CD4-positive, alpha-beta T cell treated with Interleukin-15 for 4 hours (primary cell): Measurements from ENCODE around the gene THAP6.
A peak's percentile ranks its signal among the peaks of the same experiment; 100 is the strongest.
"Not testable (repeated sequence)": the region's sequence is repeated elsewhere in the genome, so short reads cannot be mapped to it uniquely, and the experiment has no call there.

Experiments
- DNase-seq: peaks from one replicate; pipeline ENCODE4 v3.0.0-alpha.2; 2020; ENCODE audit warnings: low spot score

The THAP6 gene, protein sequence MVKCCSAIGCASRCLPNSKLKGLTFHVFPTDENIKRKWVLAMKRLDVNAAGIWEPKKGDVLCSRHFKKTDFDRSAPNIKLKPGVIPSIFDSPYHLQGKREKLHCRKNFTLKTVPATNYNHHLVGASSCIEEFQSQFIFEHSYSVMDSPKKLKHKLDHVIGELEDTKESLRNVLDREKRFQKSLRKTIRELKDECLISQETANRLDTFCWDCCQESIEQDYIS

DNA sequence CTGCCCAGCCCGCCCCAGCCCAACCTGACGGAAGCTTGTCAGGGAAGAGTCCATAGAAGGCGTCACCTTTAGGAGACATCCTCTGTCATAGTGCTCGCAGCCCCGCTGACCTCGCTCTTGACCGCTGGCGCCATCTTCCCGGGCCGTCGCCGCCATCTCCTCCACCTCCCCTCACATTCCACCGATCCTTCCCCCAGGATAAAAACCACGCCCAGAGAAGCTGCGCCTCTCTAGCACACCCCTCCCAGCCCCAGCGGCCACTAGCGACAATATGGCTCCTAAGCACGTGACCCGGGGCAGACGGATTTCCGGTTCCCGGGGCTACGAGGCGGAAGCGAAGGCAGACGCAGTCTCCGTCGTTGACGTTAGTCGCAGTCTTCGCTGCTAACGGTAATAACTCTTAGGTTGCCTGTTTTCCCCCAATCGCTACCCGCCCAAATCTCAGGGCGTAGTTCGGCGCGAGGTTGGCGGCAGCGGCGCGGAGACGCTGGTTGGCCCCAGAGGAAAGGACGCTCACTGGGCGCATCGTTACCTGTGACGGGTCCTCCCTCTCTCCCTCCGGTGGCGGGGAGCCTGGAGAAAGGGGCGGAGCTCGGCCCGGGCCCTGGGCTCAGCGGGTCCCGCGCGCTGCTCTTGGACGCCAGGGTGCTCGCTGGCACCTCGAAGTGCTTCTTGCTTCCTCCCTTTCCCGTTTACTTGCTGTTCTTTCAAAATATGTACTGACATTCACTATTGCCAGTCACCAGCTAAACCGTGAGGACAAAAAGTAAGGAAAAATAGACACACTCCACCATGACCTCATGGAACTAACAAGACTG lies at the start of gene THAP6, which contains the start of gene RCHY1:
THAP6 (plus strand) TSS at position 343 of the 818 bp plus-strand sequence. CDS start 980 bp downstream, outside the sequence.
RCHY1 (minus strand) TSS at position 273 of the 818 bp plus-strand sequence; CDS start at position 156, 117 bp downstream.
- DNase-seq = peak; percentile 87

DNA sequence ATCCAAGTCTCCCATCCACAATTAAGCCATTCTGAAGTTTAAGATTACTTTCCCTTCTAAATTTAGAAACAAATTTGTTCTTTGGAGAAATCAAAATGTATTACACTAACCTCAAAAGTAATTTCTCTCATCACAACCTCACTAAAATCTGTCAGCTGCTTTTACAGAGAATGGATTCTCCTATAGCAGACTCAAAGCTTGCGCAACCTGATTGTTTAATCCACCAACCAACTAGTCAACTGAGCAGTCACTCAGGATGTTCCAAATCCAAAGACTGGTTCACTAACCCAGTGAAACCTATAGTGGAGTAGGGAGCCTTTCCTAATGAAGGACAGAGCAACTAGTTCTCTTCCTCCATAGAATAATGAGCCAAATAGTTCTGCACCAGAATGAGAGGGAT lies 44.4 kb upstream of the THAP6 start:
- DNase-seq = no peak

DNA sequence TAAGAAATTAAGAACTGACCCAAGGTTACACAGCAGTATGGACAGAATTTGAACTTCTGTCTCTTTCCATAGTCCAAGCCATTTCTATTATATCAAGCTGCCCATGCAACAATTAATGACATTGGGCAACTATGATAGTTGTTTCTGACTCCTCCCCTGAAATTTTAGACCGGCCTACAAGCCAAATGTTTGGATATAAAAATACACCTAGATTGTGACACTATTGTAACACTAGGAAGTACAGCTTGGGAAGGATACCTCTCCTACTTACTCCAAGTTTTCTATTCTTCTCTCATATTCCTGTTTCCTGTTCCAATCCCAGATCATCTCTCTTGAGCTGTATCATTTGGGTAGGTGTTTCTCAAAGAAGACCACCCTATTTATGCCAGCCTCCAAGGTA lies 43.5 kb upstream of the THAP6 start:
- no peak for DNase-seq

DNA sequence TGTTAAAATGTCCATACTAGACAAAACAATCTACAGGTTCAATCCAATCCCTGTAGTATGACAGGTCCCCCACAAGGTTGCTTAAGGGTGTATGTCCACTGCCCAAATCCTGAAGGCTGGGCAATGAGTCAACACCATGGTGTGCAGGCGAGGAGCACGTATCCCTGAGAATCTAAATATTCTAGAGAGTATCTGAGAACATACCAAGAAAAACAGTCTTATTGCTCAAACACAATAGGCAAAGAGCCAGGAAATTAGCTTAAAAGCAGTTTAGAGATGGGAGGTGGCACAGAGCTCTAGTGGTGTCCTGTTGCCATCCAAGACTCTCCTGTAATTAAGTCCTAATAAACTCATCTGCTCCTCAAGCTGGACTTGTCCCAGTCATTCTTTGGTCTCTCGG lies 37.1 kb upstream of the THAP6 start:
- DNase-seq = no peak

DNA sequence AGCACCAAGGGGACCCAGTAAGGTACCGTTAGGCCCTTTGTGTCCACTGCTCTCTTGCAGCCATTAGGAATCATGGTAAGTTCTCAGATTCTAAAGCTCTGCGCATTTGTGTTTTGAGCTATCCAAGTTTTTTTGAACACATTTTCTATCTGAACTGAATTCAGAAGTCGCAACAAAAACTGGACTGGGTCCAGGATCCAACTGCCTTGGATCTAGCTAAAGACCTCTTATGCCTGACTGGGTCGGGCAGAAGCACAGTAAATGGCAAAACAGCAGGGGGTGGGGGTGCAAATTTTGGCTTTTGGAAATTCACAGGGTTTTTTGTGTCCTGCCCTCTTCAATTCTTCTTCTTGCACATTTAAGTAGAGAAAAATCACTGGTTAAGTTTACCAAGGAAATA lies 30.1 kb upstream of the THAP6 start:
- DNase-seq = no peak

DNA sequence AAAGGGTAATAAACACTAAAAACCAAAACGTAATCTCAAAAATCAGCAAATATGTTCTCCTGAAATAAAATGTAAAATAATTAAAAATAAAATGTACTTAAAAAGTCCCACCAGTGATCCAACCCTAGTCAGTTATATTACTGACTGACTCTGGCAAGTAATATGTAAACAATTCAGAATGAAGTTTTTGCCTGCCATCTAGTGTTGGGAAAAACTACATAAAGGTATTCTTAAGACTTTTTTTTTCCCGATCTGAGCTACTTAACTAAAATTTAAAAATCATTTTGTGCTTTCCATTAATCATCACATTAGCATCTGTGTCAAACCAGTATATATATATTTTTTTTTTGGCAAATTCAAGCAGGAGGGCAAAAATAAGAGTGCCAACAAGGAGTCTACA lies 24.1 kb upstream of the THAP6 start:
- no peak for DNase-seq

DNA sequence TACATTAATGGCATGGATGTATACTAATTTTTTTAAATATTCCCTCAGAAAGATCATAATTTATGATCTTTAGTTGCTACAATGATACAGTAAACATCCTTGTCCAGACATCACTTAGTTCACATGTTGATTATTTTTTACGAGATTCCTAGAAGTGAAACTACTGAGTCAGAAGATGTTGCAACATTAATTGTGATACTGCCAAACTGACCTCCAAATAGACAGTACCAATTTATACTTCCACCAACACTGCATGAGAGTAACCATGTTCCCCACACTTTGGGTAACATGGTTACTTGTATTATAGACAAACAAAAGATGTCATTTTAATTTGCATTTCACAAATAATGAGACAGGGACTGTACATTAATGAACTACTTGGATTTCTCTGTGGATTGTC lies 19.7 kb upstream of the THAP6 start:
- no peak for DNase-seq

DNA sequence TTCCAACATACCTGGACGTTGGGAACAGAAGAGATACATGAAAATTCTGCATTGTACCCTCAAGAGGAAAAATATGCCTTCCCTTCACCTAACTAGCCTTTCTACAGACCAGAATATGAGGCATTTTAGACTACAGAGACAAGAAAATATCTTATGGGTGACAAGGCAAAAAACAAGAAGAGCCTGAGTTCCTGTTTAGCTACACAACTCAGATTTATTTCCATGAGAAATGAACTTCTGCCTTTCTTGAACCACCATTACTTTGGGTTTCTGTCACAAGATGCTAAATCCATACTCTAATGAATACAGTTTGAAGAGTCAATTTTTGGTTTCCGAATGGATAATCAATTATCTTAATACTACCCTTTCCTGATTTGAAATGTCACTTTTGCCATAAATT lies 18.8 kb upstream of the THAP6 start:
- DNase-seq = no peak

DNA sequence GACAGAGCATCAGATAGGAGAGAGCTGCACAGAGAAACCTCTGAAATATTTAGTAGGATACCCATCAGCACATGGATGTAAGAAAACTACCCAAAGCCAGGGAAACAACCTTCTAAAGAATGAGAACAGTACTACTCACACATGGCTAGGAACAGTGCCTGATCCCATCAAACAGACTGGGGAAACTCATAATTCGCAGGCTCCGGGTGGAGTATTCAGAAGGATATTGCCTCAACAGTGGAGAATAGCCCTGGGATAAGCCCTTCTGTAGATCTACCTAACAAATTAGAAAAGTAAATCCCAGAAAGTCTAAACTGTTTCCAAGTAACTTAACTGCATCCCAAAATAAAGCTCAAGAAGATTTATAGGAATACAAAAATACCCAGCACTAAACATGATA lies 17.9 kb upstream of the THAP6 start:
- no peak for DNase-seq

DNA sequence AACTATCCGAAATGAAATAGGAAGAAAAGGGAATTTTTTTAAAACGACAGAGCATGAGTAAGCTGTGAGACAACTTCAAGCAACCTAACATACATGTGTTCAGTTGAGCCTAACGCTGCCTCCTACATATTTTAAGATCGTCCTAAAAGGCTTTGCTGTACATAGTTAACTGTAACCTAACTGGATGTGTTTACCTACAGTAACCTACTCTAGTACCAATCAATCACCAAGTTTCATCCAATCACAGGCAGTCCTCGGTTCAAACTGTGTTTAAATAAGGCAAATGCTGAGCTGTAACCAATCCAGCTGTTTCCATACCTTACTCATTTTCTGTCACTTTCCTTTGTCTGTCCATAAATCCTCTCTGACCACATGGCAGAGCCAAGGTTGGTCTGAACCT lies 17.1 kb upstream of the THAP6 start:
- no peak for DNase-seq

DNA sequence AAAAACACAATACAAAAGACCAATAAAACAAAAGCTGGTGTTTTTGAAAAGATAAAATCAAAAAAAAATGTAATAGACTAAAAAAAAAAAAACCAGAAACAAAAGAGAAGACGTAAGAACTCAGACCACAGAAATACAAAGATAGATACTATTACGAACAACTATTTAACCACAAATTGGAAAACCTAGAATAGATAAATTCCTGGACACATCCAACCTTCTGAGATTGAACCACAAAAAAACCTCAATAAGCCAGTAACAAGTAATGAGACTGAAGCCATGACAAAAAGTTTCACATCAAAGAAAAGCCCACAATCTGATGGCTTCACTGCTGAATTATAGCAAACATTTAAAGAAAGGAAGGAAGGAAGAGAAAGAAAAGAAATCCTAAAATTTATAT lies 16.2 kb upstream of the THAP6 start:
- DNase-seq = no peak

DNA sequence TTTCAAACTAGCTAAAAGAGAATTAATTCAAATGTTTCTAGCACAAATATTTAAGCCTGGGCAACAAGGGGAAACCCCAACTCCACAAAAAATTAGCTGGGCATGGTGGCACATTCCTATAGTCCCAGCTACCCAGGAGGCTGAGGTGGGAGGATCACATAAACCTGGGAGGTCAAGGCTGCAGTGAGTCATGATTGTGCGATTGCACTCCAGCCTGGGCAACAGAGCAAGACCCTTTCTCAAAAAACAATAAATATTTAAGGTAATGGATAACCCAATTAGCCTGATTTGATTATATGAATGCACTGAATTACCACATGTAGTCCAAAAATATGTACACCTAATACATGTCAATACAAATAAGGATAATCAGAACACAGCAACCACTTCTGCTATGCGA lies 14.4 kb upstream of the THAP6 start:
- DNase-seq = no peak

DNA sequence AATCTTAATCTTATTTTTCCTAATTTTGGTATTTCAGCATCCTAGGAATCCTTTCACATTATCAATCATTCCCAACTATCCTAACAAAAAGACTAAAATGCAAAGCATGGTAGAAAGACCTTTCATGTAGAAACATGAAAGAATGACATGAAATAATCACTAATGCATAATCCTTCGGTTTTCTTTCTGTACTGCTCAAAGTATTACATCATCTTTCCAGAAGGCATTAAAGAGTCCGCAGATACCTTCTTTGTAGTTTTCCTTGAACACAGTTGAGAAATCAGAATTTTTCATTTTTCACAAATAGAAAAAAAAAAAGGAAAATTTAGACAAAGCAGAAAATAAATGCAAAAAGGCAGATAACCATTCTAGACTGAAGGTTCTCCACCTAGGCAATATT lies 11.6 kb upstream of the THAP6 start:
- DNase-seq = no peak

DNA sequence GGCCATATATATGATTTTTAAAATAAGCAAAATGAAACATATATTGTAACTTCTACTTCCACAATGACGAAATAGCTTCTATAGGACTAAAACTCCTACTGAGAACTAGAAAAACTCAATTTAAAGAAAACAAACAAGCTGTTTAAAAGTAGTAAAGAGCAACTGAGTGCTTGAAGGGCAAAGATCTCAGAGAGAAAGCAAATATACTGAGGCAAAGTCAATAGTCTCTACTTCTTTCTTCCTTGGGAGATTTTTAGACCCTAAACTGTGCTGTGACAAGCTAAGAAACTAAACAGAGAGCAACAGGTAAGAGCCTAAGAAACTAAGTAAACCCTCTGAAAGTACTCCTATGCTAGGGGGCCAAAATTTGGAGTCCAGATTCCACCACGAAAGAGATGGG lies 8.6 kb upstream of the THAP6 start:
- no peak for DNase-seq

DNA sequence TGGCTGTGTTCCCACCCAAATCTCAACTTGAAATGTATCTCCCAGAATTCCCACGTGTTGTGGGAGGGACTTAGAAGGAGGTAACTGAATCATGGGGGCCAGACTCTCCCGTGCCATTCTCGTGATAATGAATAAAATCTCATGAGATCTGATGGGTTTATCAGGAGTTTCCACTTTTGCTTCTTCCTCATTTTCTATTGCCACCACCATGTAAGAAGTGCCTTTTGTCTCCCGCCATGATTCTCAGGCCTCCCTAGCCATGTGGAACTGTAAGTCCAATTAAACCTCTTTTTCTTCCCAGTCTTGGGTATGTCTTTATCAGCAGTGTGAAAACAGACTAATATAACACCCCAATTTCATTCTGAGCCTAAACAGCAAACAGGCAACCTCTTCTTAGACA lies 4.7 kb upstream of the THAP6 start:
- not testable (repeated sequence) for DNase-seq

DNA sequence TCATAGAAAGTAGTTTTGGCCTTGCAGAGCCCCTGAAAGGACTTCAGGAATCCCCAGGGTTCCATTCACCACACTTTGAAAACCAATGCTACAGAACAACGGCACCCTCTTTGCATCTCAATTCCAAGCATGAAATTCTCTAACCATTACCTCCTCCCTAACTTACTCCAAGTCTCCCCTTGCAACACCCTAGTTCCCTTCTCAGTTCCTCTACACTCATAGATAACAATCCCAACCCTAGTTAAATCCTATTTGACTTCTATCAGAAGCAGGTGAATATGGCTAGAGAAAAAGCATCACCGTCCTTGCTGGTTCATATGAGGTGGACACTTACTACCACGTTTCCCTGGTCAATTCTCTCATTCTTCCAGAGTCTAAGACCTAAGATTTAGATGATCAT lies 2.4 kb upstream of the THAP6 start:
- no peak for DNase-seq

DNA sequence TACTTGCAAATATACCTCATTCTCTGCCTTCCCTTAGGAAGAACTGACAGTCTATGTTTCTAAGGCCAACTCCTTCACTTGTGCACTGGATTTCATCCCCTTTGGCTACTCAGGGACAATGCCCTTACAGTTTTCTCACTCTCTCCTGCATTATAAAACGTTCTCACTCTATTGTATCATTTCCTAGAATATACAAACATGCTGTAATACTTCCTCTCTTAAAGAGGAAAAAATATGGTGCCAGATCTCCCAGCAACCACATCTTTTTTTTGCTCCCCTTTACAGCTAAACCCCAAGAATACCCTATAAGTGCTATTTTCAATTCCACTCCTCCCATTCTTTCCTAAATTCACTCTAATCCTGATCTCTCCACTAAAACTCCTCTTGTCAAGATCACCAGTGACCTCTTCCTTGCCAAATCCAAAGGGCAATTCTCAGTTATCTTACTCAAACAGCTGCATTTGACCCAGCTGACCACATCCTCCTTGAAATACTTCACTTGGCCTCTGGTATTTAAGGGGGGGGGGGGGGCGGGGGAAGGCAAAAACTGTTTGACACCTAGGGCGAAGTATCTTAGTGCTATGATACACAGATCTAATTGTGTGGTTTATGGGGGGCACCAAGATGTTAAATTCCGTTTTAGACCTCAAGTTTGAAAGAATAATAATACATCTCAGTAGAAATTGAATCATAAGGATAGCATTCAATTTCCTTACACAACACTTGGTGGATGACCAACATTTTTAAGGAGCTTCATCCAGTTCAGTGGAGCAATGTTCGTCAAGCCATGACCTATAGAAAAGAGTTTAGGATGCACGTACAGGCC lies 1.7 kb upstream of the THAP6 start:
- DNase-seq = no peak

DNA sequence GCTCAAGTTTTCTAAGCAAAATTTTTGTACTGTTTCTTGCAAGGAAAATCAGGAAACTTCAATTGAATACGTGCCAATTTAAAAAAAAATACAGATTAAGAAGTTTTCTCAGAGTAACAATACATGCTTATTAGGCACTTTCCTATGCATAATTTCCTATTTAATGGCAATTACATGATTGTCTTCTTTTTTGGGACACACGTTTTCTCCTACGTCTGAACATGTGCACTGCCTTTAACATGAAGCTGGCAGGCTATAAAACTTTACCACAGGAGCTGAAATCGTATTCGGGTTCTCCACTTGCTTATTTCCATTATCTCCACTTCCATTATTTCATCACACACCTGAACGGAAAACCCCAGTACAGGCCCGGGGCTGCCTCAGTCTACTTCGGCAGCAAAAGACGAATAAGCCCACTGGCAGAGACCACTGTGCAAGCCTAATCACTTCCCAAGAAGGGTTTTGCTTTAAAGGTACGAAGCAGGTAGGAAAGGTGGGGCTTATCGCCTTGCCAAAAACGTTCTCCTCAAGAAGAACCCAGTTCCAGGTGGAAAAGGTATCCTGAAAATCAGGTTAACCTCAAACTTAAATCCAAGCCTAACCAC lies 645 bp upstream of the THAP6 start:
- DNase-seq = no peak

DNA sequence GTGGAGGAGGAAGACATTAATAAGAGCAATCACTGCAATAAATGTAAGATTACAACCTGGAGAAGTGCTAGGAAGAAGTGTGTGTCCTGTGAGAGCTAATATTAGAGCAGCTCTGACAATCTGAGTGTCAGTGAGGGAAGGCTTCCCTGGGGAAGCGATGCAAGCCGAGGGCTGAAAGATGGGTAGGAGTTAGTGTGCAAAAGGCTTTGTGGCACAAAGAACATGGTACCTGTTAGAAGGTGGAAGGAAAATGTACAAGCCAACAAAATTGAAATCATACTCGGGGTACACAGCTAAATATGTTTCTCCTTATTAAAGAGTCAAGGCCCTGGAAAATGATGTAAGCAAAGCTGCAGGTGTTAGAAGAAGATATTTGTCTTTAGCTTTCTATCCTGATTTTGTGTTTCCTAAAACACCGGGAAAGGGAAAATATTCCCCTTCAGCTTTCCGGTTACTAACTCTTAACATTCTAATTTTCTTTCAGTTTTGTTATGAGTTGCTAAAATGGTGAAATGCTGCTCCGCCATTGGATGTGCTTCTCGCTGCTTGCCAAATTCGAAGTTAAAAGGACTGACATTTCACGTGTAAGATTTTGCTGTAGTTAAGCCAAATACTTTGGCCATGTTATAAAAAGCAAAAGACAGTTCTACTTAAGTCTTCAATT lies 808 bp downstream of the THAP6 start:
- DNase-seq = peak; percentile 24

DNA sequence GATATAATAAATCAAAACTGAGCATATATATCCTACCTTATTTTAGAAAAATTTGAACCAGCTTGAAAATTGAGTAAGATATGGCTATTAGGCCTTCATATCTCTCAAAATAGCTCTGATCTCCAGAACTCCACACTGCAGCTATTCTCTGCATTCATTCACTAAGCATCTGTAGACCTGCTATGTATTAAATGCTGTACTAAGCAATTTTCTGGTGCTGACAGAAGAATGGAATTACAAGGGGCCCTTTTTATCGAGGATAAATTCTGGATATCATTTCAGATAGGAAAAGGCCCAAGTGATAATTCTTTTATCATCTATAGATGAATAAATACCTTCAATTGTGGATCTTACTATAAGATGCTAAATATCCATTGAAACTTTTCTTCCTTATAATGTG lies 1.9 kb downstream of the THAP6 start:
- DNase-seq = no peak

DNA sequence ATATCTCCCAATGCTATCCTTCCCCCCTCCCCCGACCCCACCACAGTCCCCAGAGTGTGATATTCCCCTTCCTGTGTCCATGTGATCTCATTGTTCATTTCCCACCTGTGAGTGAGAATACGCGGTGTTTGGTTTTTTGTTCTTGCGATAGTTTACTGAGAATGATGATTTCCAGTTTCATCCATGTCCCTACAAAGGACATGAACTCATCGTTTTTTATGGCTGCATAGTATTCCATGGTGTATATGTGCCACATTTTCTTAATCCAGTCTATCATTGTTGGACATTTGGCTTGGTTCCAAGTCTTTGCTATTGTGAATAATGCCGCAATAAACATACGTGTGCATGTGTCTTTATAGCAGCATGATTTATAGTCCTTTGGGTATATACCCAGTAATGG lies 5.2 kb downstream of the THAP6 start:
- DNase-seq = not testable (repeated sequence)

DNA sequence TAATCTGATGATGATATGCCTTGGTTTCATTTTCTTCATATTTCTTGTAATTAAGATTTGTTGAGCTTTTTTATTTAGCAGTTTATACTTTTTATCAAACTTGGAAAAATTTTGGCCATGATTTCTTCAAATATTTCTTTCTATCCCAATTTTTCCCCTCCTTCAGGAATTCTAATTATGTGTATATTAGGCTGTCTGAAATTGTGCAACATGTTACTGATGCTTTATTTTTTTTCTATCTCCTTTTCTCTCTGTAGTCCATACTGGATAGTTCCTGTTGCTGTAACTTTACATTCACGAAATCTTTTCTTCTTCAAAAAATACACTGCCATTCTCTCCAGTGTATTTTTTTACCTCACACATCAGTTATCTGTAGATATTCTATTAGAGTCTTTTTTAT lies 10.8 kb downstream of the THAP6 start:
- no peak for DNase-seq
